ENCODE results near the gene HHAT.

GRCh38 chr1:210482945-210483617, 154.4 kb downstream of the HHAT start:
- TF ChIP-seq POLR2A (IDR thresholded peaks at IDR 0.05) (no peak), CTCF (IDR thresholded peaks at IDR 0.05) (no peak), EP300 (IDR thresholded peaks at IDR 0.05) (no peak)
